ENCODE results near the gene PARD3.
A peak's percentile ranks its signal among the peaks of the same experiment; 100 is the strongest.

DNA sequence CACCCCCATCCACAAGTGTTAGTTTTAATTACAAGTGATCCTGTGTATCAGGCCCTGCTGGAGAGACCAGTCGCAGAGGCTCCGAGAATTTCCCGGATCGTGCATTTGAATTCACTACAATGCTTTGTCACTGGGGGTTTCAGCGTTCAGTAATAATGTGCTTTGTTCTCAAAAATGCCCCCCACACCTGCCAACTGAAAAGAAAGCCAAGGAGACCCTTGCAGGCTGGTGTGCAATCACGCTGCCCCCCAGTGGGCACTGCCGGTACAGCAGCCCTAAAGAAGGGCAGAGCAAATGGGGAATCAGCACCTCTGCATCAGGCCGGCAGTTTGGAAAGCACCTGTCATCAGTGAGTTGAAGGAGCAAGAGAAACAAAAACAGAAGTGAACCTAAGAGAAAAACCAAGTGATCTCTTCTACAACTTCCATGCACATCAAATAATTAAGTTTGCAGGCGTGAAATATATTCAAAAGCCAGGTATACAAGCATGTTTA is 177.6 kb downstream of the PARD3 start:
- TF ChIP-seq CTCF (IDR thresholded peaks at IDR 0.05) = peak; percentile 83 to 96 (median 88)
- no peak for TF ChIP-seq POLR2A (IDR thresholded peaks at IDR 0.05)
